CD14-positive monocyte (primary cell): ENCODE measurements around the gene JAG2. TPM values are rescaled to one million over a fixed set of nuclear protein-coding genes. Genes with fewer than 3 reads are reported as not detected.

Source experiments
- DNase-seq, 3 donors: peaks; one replicate each; pipeline ENCODE4 v3.0.0-alpha.2; 2011 to 2022
- H2AFZ ChIP-seq: 2 replicates; pipeline ENCODE4 v1.6.0; 2012; ENCODE audit warnings: mild to moderate bottlenecking, low read depth, low read length, inconsistent platforms; ENCODE audit not compliant: insufficient read depth, poor library complexity, severe bottlenecking
- H3K27ac ChIP-seq, 2 donors: 1 replicate in 1 of 2; 2 replicates in 1 of 2; pipeline ENCODE4 v1.5.1; 2012 to 2013; ENCODE audit warnings: low read length in 2 of 2, control low read depth in 1 of 2, inconsistent platforms in 1 of 2, low read depth in 1 of 2, mild to moderate bottlenecking in 1 of 2
- H3K27me3 ChIP-seq, 2 donors: one replicate each; pipeline versions ENCODE4 v1.6.0 to v1.6.1; 2011 to 2013; ENCODE audit warnings: low read length in 2 of 2; ENCODE audit not compliant: control insufficient read depth in 2 of 2, insufficient read depth in 2 of 2
- H3K36me3 ChIP-seq, 2 donors: replicated peaks in 1 of 2; 1 replicate in 1 of 2; 2 replicates in 1 of 2; pipeline versions ENCODE4 v1.5.1 to v1.6.1; 2012 to 2013; ENCODE audit warnings: low read length in 2 of 2, control low read depth in 1 of 2, inconsistent platforms in 1 of 2, mild to moderate bottlenecking in 1 of 2; ENCODE audit not compliant: insufficient read depth in 2 of 2, control insufficient read depth in 1 of 2
- H3K4me1 ChIP-seq, 2 donors: 1 replicate in 1 of 2; 2 replicates in 1 of 2; pipeline versions ENCODE4 v1.5.1 to v1.6.1; 2012 to 2013; ENCODE audit warnings: low read length in 2 of 2, control low read depth in 1 of 2, inconsistent platforms in 1 of 2, mild to moderate bottlenecking in 1 of 2, moderate library complexity in 1 of 2; ENCODE audit not compliant: insufficient read depth in 2 of 2, control insufficient read depth in 1 of 2
- H3K4me2 ChIP-seq: replicated peaks from 2 replicates; pipeline ENCODE3; 2012; ENCODE audit warnings: low read length, moderate library complexity, mild to moderate bottlenecking; ENCODE audit not compliant: poor library complexity, severe bottlenecking; ENCODE audit errors: extremely low read depth
- H3K4me3 ChIP-seq, 3 experiments: fragments of 200-600 bp in 1 of 3; sonication (generic) in 1 of 3; replicated peaks in 1 of 3; 1 replicate in 2 of 3; 2 replicates in 1 of 3; pipeline ENCODE4 v1.5.1; 2011 to 2013; ENCODE audit warnings: low read length in 3 of 3, mild to moderate bottlenecking in 3 of 3, control low read depth in 2 of 3, low read depth in 2 of 3, inconsistent platforms in 1 of 3, moderate library complexity in 1 of 3
- H3K79me2 ChIP-seq: 2 replicates; pipeline ENCODE4 v1.6.0; 2012; ENCODE audit warnings: mild to moderate bottlenecking, control low read depth, inconsistent platforms, low read length, moderate library complexity; ENCODE audit not compliant: insufficient read depth
- H3K9ac ChIP-seq: 2 replicates; pipeline ENCODE4 v1.6.0; 2017; ENCODE audit warnings: low read length, mild to moderate bottlenecking; ENCODE audit not compliant: insufficient read depth, poor library complexity, severe bottlenecking
- H3K9me3 ChIP-seq, 2 donors: replicated peaks in 1 of 2; 1 replicate in 1 of 2; 2 replicates in 1 of 2; pipeline versions ENCODE4 v1.5.1 to v1.6.1; 2012 to 2013; ENCODE audit warnings: low read length in 2 of 2, control low read depth in 1 of 2; ENCODE audit not compliant: control insufficient read depth in 1 of 2, insufficient read depth in 1 of 2
- H4K20me1 ChIP-seq: 2 replicates; pipeline ENCODE4 v1.6.0; 2012; ENCODE audit warnings: mild to moderate bottlenecking, low read length, control low read depth, moderate library complexity; ENCODE audit not compliant: insufficient read depth
- H3K27ac Mint-ChIP-seq, 7 donors: one replicate each; pipeline ENCODE4 v1.8.0; 2020; ENCODE audit warnings: mild to moderate bottlenecking in 7 of 7, mixed read lengths in 7 of 7, moderate library complexity in 6 of 7, inconsistent platforms in 2 of 7
- H3K27me3 Mint-ChIP-seq, 3 donors: one replicate each; pipeline ENCODE4 v1.8.0; 2021 to 2022; ENCODE audit warnings: low read depth in 3 of 3, mild to moderate bottlenecking in 3 of 3, mixed read lengths in 3 of 3, moderate library complexity in 3 of 3, inconsistent platforms in 1 of 3
- H3K36me3 Mint-ChIP-seq, 2 donors: one replicate each; pipeline ENCODE4 v1.8.0; 2020; ENCODE audit warnings: mixed read lengths in 2 of 2, inconsistent platforms in 1 of 2, mild to moderate bottlenecking in 1 of 2
- H3K4me1 Mint-ChIP-seq: one replicate; pipeline ENCODE4 v1.8.0; 2020; ENCODE audit warnings: mild to moderate bottlenecking, mixed read lengths
- H3K4me3 Mint-ChIP-seq, 2 donors: one replicate each; pipeline ENCODE4 v1.8.0; 2020; ENCODE audit warnings: mild to moderate bottlenecking in 2 of 2, mixed read lengths in 2 of 2, moderate library complexity in 1 of 2
- H3K9me3 Mint-ChIP-seq, 7 donors: one replicate each; pipeline ENCODE4 v1.8.0; 2020 to 2022; ENCODE audit warnings: mixed read lengths in 7 of 7, mild to moderate bottlenecking in 6 of 7, moderate library complexity in 6 of 7, inconsistent platforms in 2 of 7
- WGBS: methylation state at CpG from one replicate; pipeline ENCODE4 v1.1.5; 2013; ENCODE audit warnings: missing lambda C conversion rate; ENCODE audit not compliant: insufficient coverage; 5-methylcytosine and 5-hydroxymethylcytosine counted together
- intact Hi-C, 2 donors: fragments of 100-400 bp; cut with micrococcal nuclease; formaldehyde crosslinking; loops; one replicate each; pipeline versions ENCODE4 v1.15.0 to v1.15.1; 2023
- polyA plus RNA-seq, 3 donors: library from polyadenylated mRNA; depleted of rRNA in 1 of 3; unstranded in 2 of 3; stranded (reverse) in 1 of 3; fragments of 300-500 nt in 2 of 3; fragments of >200 nt in 1 of 3; fragmentation: Illumina TruSeq in 2 of 3; gene quantifications; 1 replicate in 2 of 3; 2 replicates in 1 of 3; pipeline ENCODE4 v1.2.3, GENCODE V29; 2012 to 2021
- TF ChIP-seq, protein P1 (sequence below): fragments of 200-600 bp; IDR thresholded peaks from one replicate; pipeline ENCODE4 v1.8.0; 2022; ENCODE audit warnings: antibody characterized with exemption, mild to moderate bottlenecking

JAG2 gene
- polyA plus RNA-seq, 3 donors, result 1.2 TPM; not detected in 2

DNA sequence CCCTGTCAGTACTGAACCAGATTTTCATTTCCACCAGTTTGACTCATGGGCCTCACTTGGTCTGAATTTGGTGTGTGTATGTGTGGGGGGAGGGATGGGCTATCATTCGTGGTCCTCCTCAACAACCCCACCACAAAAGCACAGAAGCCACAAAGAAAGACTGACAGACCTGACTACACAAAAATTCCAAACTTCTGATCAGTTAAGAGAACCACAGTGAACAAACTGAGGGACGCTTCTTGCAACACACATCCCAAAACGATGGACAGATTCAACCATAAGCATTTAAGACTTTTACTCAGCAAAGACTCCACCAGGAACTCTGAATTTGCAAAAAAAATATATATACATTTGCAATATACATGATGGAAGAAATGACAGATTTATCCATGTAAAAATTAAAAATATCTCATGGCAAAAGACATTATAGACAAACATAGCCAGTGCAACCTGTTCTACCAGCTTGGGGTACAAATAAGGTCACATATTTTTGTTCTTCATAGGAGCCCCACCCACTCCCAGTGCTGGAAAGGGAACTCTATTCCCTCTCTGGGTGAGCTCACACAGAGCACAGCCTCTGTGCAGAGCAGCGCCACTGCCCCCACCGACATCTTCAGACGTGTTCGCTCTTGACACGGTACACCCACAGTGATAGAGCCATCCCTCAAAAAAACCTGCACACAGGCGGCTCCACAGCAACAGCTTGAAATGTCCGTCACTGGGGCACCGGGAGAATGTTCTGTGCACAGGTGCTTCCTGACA is 49.7 kb downstream of the JAG2 start:
- H3K79me2 ChIP-seq, result no peaks in the 10 kb centered on the region
- H4K20me1 ChIP-seq, result no peaks in the 10 kb centered on the region
- no peaks in the 10 kb centered on the region for H3K27me3 ChIP-seq
- H2AFZ ChIP-seq, result no peak overlapping the region
- H3K9me3 ChIP-seq, result peaks cover 15 to 22% of the 10 kb centered on the region in 2 donors
- no peak overlapping the region for H3K27ac Mint-ChIP-seq
- intact Hi-C loops, result no loop called here
- H3K27ac ChIP-seq, result no peak overlapping the region
- TF ChIP-seq, protein P1, sequence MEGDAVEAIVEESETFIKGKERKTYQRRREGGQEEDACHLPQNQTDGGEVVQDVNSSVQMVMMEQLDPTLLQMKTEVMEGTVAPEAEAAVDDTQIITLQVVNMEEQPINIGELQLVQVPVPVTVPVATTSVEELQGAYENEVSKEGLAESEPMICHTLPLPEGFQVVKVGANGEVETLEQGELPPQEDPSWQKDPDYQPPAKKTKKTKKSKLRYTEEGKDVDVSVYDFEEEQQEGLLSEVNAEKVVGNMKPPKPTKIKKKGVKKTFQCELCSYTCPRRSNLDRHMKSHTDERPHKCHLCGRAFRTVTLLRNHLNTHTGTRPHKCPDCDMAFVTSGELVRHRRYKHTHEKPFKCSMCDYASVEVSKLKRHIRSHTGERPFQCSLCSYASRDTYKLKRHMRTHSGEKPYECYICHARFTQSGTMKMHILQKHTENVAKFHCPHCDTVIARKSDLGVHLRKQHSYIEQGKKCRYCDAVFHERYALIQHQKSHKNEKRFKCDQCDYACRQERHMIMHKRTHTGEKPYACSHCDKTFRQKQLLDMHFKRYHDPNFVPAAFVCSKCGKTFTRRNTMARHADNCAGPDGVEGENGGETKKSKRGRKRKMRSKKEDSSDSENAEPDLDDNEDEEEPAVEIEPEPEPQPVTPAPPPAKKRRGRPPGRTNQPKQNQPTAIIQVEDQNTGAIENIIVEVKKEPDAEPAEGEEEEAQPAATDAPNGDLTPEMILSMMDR, result no peak
- 25% methylated on average over 8 of the region's 11 CpGs for WGBS
- no peak overlapping the region for H3K4me3 Mint-ChIP-seq
- H3K36me3 Mint-ChIP-seq, result no peaks in the 10 kb centered on the region
- no peaks in the 10 kb centered on the region for H3K36me3 ChIP-seq
- peaks cover 12 to 27% (median 21%) of the 10 kb centered on the region in 7 donors for H3K9me3 Mint-ChIP-seq
- no peak overlapping the region for H3K4me3 ChIP-seq
- H3K4me2 ChIP-seq, result no peak overlapping the region
- peaks cover 5 to 29% (median 17%) of the 10 kb centered on the region in 3 donors for H3K27me3 Mint-ChIP-seq
- H3K9ac ChIP-seq, result no peak overlapping the region
- H3K4me1 Mint-ChIP-seq, result no peaks in the 10 kb centered on the region
- DNase-seq, result no peak
- H3K4me1 ChIP-seq, result no peaks in the 10 kb centered on the region

DNA sequence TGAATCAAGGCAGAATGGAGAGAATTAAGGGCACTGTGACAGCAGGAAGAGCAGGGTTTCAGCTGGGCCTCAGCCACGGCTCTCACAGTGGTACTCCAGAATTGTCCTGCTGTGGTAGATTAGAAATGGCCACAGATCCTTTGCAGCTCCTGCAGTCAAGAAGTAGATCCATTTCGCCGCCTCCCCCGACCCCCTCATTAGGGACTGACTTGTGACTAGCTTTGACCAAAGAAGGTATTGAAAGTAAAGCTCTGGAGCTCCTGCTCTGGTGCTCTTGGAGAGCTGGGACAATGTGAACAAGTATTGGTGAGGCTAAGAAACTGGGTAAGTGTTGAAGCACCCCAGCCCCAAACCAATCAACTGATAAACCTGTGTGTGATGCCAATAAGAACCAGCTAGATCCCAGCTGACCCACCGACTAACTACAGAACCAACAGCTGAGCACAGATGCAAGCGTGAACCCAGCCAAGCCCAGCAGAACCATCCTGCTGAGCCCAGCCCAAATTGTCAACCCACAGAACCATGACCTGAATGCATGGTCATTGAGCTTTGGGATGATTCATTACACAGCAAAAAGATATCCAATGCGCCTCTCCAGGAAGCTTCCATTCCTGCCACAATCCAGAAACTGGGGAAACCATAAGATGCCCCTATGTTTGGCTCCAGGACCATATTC is 50.7 kb downstream of the JAG2 start:
- intact Hi-C loops, result no loop called here
- H3K4me3 Mint-ChIP-seq, result no peak overlapping the region
- no peaks in the 10 kb centered on the region for H3K4me1 Mint-ChIP-seq

More for the DNA sequence above, 50.7 kb downstream of the JAG2 start:
- Histone ChIP-seq H3K4me1 (no peaks in the 10 kb centered on the region), H3K4me2 (no peak overlapping the region), H3K36me3 (no peaks in the 10 kb centered on the region), H3K4me3 (no peak overlapping the region), H2AFZ (no peak overlapping the region), H3K79me2 (no peaks in the 10 kb centered on the region), H3K27ac (no peak overlapping the region), H3K9ac (no peak overlapping the region), H3K9me3 (peaks cover 15 to 22% of the 10 kb centered on the region in 2 donors), H3K27me3 (no peaks in the 10 kb centered on the region), H4K20me1 (no peaks in the 10 kb centered on the region)
- TF ChIP-seq, protein P1, result no peak
- 87% methylated on average over 4 of the region's 7 CpGs for WGBS
- Mint-ChIP-seq H3K9me3 (peaks cover 12 to 27% (median 20%) of the 10 kb centered on the region in 7 donors), H3K27me3 (peaks cover 4 to 25% (median 13%) of the 10 kb centered on the region in 3 donors), H3K27ac (no peak overlapping the region), H3K36me3 (no peaks in the 10 kb centered on the region)
- DNase-seq, result no peak
